ENCODE results near the gene DCUN1D2. TPM values are rescaled to one million over a fixed set of nuclear protein-coding genes. Genes with fewer than 3 reads are reported as not detected.
A peak's percentile ranks its signal among the peaks of the same experiment; 100 is the strongest.

Gene DCUN1D2
- total RNA-seq, 1 donor from 2014 or later = 28.7 TPM

GRCh38 chr13:113493315-113493951, 2.9 kb upstream of the DCUN1D2 start:
- Mint-ChIP-seq H3K36me3 (ENCODE audit: low read depth) (peaks cover 24% of the 10 kb centered on the region), H3K27me3 (ENCODE audit: insufficient read depth) (peaks cover 3% of the 10 kb centered on the region), H3K4me1 (ENCODE audit: low read depth) (peaks cover 57% of the 10 kb centered on the region)

DNA sequence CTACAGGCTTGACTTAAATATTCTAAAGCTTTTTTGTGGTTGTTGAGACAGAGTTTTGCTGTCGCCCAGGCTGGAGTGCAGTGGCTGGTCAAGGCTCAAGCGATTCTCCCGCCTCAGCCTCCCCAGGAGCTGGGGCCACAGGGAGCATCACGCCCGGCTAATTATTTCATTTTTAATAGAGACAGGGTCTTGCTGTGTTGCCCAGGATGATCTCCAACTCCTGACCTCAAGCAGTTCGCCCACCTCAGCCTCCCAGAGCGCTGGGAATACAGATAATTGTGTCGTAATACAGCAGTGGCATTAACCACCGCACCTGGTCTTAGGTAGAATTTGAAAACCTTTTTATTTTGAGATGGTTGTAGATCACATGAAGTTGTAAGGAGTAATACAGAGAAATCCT, 1.5 kb upstream of the DCUN1D2 start:
- H3K36me3 Mint-ChIP-seq (ENCODE audit: low read depth) = peaks cover 20% of the 10 kb centered on the region
- peaks cover 65% of the 10 kb centered on the region for H3K4me1 Mint-ChIP-seq (ENCODE audit: low read depth)
- H3K27ac Mint-ChIP-seq = peak overlapping the region; percentile 78
- intact Hi-C loops (cut with micrococcal nuclease) = loop anchor here (2.0 kb wide), 1 partner anchor 281 kb away; no protein-coding TSS in a partner anchor
- no peaks in the 10 kb centered on the region for H3K9me3 Mint-ChIP-seq
- H3K27me3 Mint-ChIP-seq (ENCODE audit: insufficient read depth) = peaks cover 3% of the 10 kb centered on the region
- H3K4me3 Mint-ChIP-seq = peak overlapping the region; percentile 83
- DNase-seq (ENCODE audit: low spot score) = no peak

More at GRCh38 chr13:113493315-113493951, 2.9 kb upstream of the DCUN1D2 start:
- intact Hi-C loops (cut with micrococcal nuclease) = loop anchor here (1.0 kb wide), 2 partner anchors 91 to 196 kb away; partner anchors contain the start of genes LAMP1 and TFDP1
- Mint-ChIP-seq H3K9me3 (no peaks in the 10 kb centered on the region), H3K27ac (peak overlapping the region; percentile 75), H3K4me3 (peak overlapping the region; percentile 54)
- no peak for DNase-seq (ENCODE audit: low spot score)

GRCh38 chr13:113491418-113491883, 940 bp upstream of the DCUN1D2 start:
- no peak for DNase-seq (ENCODE audit: low spot score)
- Mint-ChIP-seq H3K4me3 (peak overlapping the region; percentile 83), H3K9me3 (no peaks in the 10 kb centered on the region), H3K27me3 (ENCODE audit: insufficient read depth) (peaks cover 3% of the 10 kb centered on the region), H3K27ac (peak overlapping the region; percentile 78), H3K4me1 (ENCODE audit: low read depth) (peaks cover 66% of the 10 kb centered on the region), H3K36me3 (ENCODE audit: low read depth) (peaks cover 18% of the 10 kb centered on the region)
- intact Hi-C loops (cut with micrococcal nuclease) = loop anchor here (2.0 kb wide), 1 partner anchor 281 kb away; no protein-coding TSS in a partner anchor

- Mint-ChIP-seq H3K4me3 (peak overlapping the region; percentile 90), H3K9me3 (no peaks in the 10 kb centered on the region), H3K27me3 (ENCODE audit: insufficient read depth) (peaks cover 3% of the 10 kb centered on the region), H3K4me1 (ENCODE audit: low read depth) (peaks cover 62% of the 10 kb centered on the region), H3K27ac (peak overlapping the region; percentile 73), H3K36me3 (ENCODE audit: low read depth) (peaks cover 16% of the 10 kb centered on the region)
- peak; percentile 22 for DNase-seq (ENCODE audit: low spot score)
- intact Hi-C loops (cut with micrococcal nuclease) = loop anchor here (1.0 to 2.0 kb wide), 2 partner anchors 279 to 548 kb away; no protein-coding TSS in a partner anchor
These were observed 689 bp downstream of the DCUN1D2 start for GRCh38 chr13:113489549-113490495.

GRCh38 chr13:113489171-113489548, 1.4 kb downstream of the DCUN1D2 start:
- H3K36me3 Mint-ChIP-seq (ENCODE audit: low read depth) = peaks cover 17% of the 10 kb centered on the region
- peaks cover 58% of the 10 kb centered on the region for H3K4me1 Mint-ChIP-seq (ENCODE audit: low read depth)
- H3K27me3 Mint-ChIP-seq (ENCODE audit: insufficient read depth) = peaks cover 3% of the 10 kb centered on the region
- H3K9me3 Mint-ChIP-seq = no peaks in the 10 kb centered on the region
- intact Hi-C loops (cut with micrococcal nuclease) = no loop called here
- H3K4me3 Mint-ChIP-seq = peak overlapping the region; percentile 90
- H3K27ac Mint-ChIP-seq = peak overlapping the region; percentile 73
- DNase-seq (ENCODE audit: low spot score) = no peak

DNA sequence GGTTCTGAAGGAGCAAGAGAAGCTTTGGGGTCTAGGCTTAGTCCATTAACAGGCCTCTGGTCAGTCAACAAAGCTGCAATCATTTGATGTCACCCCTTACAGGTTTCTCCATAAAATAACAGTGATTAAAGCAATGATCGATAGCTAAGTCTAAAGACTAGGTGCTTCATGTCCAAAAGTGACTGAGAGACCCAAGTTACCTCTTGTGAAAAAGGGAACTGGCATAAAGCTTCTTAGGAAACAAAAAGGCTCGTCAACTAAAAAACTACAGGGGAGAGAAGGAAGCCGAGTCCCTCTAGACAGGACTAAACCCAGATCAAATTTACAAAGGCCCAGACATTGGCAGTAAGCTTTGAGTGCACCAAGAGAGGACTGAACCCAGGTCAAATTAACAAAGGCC, 2.2 kb downstream of the DCUN1D2 start:
- H3K27me3 Mint-ChIP-seq (ENCODE audit: insufficient read depth) = peaks cover 3% of the 10 kb centered on the region
- peaks cover 49% of the 10 kb centered on the region for H3K4me1 Mint-ChIP-seq (ENCODE audit: low read depth)
- peak overlapping the region; percentile 90 for H3K4me3 Mint-ChIP-seq
- intact Hi-C loops (cut with micrococcal nuclease) = no loop called here
- H3K36me3 Mint-ChIP-seq (ENCODE audit: low read depth) = peaks cover 16% of the 10 kb centered on the region
- DNase-seq (ENCODE audit: low spot score) = no peak
- no peak overlapping the region for H3K27ac Mint-ChIP-seq
- H3K9me3 Mint-ChIP-seq = no peaks in the 10 kb centered on the region

DNA sequence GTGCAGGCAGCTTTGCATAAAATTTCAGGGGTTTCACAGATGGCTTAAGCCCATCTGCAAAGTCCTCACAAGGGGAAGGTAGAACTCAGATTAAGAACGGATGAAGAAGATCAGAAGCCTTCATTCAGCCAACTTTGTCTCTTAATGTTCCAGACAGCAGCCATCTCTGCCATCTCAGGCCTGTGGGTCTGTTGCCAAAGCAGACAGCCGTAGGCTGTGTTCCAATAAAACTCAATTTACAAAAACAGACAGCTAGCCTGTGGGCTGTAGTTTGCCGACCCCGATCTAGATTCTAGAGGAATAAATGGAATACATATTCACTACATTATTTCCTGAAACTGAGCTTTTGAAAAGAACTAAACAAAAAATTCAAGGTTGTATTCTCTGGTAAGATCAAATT, 3.8 kb downstream of the DCUN1D2 start:
- H3K36me3 Mint-ChIP-seq (ENCODE audit: low read depth) = peaks cover 15% of the 10 kb centered on the region
- H3K27ac Mint-ChIP-seq = no peak overlapping the region

GRCh38 chr13:113485545-113485944, 5.0 kb downstream of the DCUN1D2 start:
- no peak for DNase-seq (ENCODE audit: low spot score)
- Mint-ChIP-seq H3K4me1 (ENCODE audit: low read depth) (peaks cover 37% of the 10 kb centered on the region), H3K27ac (no peak overlapping the region), H3K4me3 (no peak overlapping the region), H3K9me3 (no peaks in the 10 kb centered on the region), H3K27me3 (ENCODE audit: insufficient read depth) (peaks cover 3% of the 10 kb centered on the region), H3K36me3 (ENCODE audit: low read depth) (peaks cover 16% of the 10 kb centered on the region)
- intact Hi-C loops (cut with micrococcal nuclease) = no loop called here

More for the DNA sequence above, 3.8 kb downstream of the DCUN1D2 start:
- DNase-seq (ENCODE audit: low spot score) = no peak
- intact Hi-C loops (cut with micrococcal nuclease) = no loop called here
- H3K9me3 Mint-ChIP-seq = no peaks in the 10 kb centered on the region
- peaks cover 38% of the 10 kb centered on the region for H3K4me1 Mint-ChIP-seq (ENCODE audit: low read depth)
- peaks cover 3% of the 10 kb centered on the region for H3K27me3 Mint-ChIP-seq (ENCODE audit: insufficient read depth)
- no peak overlapping the region for H3K4me3 Mint-ChIP-seq

- DNase-seq (ENCODE audit: low spot score) = no peak
- Mint-ChIP-seq H3K27me3 (ENCODE audit: insufficient read depth) (no peaks in the 10 kb centered on the region), H3K36me3 (ENCODE audit: low read depth) (peaks cover 16% of the 10 kb centered on the region), H3K27ac (no peak overlapping the region), H3K4me3 (no peak overlapping the region), H3K4me1 (ENCODE audit: low read depth) (peaks cover 23% of the 10 kb centered on the region), H3K9me3 (no peaks in the 10 kb centered on the region)
- intact Hi-C loops (cut with micrococcal nuclease) = no loop called here
These were observed 6.8 kb downstream of the DCUN1D2 start for GRCh38 chr13:113483504-113484293.

DNA sequence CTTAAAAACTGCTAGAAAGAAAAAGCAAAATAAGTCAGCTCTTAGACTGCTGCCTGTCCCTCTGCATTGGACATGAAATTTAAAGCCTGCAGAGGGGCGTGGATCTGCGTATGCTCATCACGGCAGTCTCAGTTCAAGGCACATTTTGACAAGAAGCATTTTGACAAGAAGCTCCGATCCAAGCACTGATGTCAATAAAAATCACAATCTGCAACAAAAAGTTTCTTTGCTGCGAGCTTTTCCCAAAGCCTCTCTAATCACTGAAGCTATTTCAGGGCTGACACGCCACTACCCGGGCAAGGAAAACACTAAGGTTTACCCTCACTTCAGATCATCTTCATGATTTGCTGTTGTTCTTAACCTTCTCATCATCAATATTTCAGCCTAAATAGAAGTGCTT, 7.4 kb downstream of the DCUN1D2 start:
- peaks cover 17% of the 10 kb centered on the region for H3K4me1 Mint-ChIP-seq (ENCODE audit: low read depth)
- intact Hi-C loops (cut with micrococcal nuclease) = no loop called here
- H3K9me3 Mint-ChIP-seq = no peaks in the 10 kb centered on the region
- no peak overlapping the region for H3K4me3 Mint-ChIP-seq
- H3K27me3 Mint-ChIP-seq (ENCODE audit: insufficient read depth) = no peaks in the 10 kb centered on the region
- no peak overlapping the region for H3K27ac Mint-ChIP-seq
- no peak for DNase-seq (ENCODE audit: low spot score)
- peaks cover 15% of the 10 kb centered on the region for H3K36me3 Mint-ChIP-seq (ENCODE audit: low read depth)

DNA sequence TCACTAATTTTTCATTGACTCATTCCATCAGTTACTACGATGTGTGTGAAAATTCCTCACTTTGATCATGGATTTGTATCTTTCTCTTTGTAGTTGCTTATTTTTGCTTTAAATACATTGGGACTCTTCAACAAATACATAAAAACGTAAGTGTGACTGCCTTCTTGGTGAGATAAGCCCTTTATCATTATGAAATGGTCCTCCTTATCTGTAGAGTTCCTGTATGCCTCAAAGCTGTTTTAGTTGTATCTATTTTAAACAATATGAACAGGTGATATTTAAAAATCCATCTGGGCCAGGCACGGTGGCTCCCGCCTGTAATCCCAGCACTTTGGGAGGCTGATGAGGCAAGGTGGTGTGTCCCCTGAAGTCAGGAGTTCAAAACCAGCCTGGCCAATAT, 11.3 kb downstream of the DCUN1D2 start:
- Mint-ChIP-seq H3K36me3 (ENCODE audit: low read depth) (peaks cover 19% of the 10 kb centered on the region), H3K27me3 (ENCODE audit: insufficient read depth) (no peaks in the 10 kb centered on the region), H3K4me3 (no peak overlapping the region), H3K27ac (no peak overlapping the region), H3K4me1 (ENCODE audit: low read depth) (no peaks in the 10 kb centered on the region), H3K9me3 (no peaks in the 10 kb centered on the region)
- DNase-seq (ENCODE audit: low spot score) = no peak
- intact Hi-C loops (cut with micrococcal nuclease) = no loop called here

DNA sequence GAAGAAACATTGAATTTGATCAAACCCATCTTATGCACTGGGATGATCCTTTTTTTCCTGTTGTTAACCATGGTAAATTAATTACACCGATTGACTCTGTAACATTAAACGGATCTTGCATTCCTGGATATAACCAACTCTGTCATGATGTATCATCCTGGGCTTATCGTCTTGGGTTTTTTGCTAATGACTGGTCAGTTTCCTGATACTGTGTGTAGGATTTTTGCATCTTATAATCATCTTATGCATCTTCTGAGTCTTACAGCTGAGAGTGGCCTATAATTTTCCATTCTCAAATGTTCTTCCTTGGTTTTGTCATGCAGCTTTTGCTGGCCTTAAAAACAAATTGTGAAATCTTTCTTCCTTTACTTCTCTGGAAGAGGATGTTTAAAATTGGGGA, 12.8 kb downstream of the DCUN1D2 start:
- Mint-ChIP-seq H3K36me3 (ENCODE audit: low read depth) (peaks cover 22% of the 10 kb centered on the region), H3K27me3 (ENCODE audit: insufficient read depth) (no peaks in the 10 kb centered on the region), H3K4me1 (ENCODE audit: low read depth) (no peaks in the 10 kb centered on the region), H3K27ac (no peak overlapping the region), H3K9me3 (no peaks in the 10 kb centered on the region), H3K4me3 (no peak overlapping the region)
- DNase-seq (ENCODE audit: low spot score) = no peak
- intact Hi-C loops (cut with micrococcal nuclease) = no loop called here

All from activated T-helper 1 cell treated with anti-CD3 and anti-CD28 coated beads, Interleukin-12 subunit alpha, Interleukin-12 subunit beta, Interleukin-2, Interleukin-4 antibody, amounts not matched to agents 30 ng/mL and 10 ng/mL and 1 ng/mL, durations not matched to agents 14 hours and 24 hours and 36 hours (primary cell).